Uterus (tissue), 2 donors: ENCODE results near the gene UHMK1.

Experiments used
- CTCF ChIP-seq, 4 experiments: fragments of 200-600 bp in 2 of 4; fragments of 450-650 bp in 2 of 4; sonication (generic) in 2 of 4; IDR thresholded peaks; one replicate each; pipeline ENCODE4 v1.5.1; 2016 to 2019; ENCODE audit warnings: antibody characterized with exemption in 4 of 4, mild to moderate bottlenecking in 2 of 4, moderate library complexity in 1 of 4
- POLR2A ChIP-seq, 2 donors: fragments of 450-650 bp; IDR thresholded peaks; one replicate each; pipeline ENCODE4 v1.6.1; 2016; ENCODE audit warnings: antibody characterized with exemption in 2 of 2, mild to moderate bottlenecking in 1 of 2, moderate library complexity in 1 of 2

- TF ChIP-seq CTCF (IDR thresholded peaks at IDR 0.05) (no peak), POLR2A (IDR thresholded peaks at IDR 0.05) (no peak)
Measured at GRCh38 chr1:162527314-162527713, 29.7 kb downstream of the UHMK1 start.
